DMS153 (cell line): Measurements from ENCODE around the gene ATRIP.

Source experiments
- DNase-seq: peaks from one replicate; lab custom pipeline; 2025; lab: John Stamatoyannopoulos, UW

ATRIP gene

GRCh38 chr3:48423883-48424695, 22.4 kb upstream of the ATRIP start:
- DNase-seq, result no peak

DNA sequence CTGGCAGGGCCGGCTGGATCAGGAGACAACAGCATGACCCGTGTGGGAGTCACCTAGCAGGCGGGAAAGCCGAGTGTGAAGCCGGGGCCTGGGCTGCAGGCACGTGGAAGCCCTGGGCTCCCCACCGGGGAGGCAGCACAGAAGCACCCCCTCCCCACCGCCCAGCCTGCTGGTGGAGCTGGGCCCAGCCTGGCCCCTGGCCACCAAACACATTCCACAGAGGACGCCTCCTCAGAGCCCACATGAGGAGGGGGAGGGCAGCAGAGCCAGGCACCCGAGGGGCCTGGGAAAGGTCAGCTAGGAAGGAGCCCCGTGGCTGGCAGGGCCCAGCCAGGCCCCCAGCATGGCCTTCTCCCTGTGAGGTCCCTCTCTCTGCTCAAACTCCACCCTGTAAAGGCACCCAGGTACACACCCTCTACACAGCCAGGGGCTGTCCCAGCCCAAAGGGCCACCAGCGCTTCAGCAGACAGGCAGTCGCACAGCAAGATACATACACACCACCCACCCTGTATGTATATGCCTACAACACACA, 21.2 kb upstream of the ATRIP start:
- no peak for DNase-seq

DNA sequence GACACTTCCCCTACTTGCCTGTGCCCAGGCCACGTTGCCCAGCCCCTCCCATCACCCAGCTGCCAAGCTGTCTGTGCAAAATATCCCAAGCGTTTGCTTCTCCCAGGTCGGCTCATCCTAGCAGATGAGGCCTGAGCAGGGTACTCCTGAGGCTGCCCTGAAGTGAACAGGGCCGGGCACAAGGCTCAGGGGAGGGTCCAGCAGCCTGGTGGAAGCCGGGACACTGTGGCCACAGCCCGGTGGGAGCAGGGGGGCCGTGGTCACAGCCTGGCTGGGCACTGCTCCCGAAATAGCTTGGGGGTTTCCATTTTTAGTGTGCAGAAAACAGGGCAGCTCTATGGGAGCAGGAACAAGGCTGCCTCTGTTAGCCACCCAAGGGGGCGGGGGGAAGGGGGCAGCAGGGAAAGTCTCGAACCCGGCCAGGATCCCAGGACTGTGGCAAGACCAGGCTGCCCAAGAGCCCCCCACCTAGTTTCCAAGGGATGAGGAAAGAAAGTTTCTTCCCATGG, 20.1 kb upstream of the ATRIP start:
- no peak for DNase-seq

DNA sequence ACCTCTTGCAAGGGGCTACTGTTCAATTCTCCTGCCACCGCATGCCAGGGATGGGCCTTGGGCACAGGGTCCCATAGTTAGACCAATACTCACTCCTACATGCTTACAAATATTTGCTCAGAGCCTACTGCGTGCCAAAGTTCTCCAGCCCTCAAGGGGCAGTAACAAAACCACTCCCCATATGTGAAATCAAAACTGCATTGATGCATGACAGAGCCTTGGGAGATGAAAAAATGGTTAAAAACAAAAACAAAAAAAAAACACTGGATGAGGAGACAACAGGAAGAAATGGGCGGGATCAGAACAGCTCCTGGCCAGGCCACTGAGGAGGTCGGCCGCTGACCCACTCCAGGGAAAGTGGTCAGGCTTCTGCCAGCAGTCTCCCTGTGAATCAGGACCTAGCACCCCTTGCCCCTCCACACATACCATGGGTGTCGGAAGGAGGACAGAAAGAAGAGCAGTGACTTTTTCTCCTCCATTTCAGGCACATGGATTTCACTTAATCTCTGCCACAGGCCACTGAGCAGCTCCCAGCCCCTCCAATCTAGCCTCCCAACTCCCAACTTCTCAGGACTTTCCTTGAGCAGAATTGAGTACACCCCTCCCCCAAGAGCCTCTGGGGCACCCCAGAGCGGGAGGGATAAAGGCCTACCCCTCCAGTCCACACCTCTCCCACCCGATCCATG, 19.4 kb upstream of the ATRIP start:
- DNase-seq, result no peak

DNA sequence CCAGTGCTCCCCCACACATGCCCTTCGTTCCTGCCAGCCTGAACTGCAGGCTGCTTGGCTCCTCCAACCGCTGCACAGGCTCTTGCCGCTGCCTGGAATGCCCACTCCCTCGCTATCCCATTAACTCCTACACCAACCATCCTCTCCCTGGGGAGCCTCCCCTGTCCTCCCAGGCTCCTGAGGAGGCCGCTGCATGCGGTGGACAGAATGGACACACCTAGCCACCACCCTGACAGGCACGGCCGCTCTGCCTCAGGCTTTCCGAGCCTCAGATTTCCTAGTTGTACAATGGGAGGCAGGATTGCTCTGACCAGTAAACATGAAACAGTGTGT, 18.9 kb upstream of the ATRIP start:
- DNase-seq, result no peak

GRCh38 chr3:48428088-48428571, 18.4 kb upstream of the ATRIP start:
- no peak for DNase-seq

GRCh38 chr3:48428572-48429316, 17.8 kb upstream of the ATRIP start:
- no peak for DNase-seq

GRCh38 chr3:48429317-48429959, 17.1 kb upstream of the ATRIP start:
- DNase-seq, result peak; percentile 30

- peak; percentile 51 for DNase-seq
Measured at GRCh38 chr3:48429960-48430707, 16.4 kb upstream of the ATRIP start, which contains the start of gene PLXNB1. Gene PLXNB1, minus strand, starts transcription at chr3:48430086. Its CDS starts 5,475 bp downstream, at chr3:48424611.

- DNase-seq, result no peak
Measured at GRCh38 chr3:48430708-48431101, 15.8 kb upstream of the ATRIP start.

DNA sequence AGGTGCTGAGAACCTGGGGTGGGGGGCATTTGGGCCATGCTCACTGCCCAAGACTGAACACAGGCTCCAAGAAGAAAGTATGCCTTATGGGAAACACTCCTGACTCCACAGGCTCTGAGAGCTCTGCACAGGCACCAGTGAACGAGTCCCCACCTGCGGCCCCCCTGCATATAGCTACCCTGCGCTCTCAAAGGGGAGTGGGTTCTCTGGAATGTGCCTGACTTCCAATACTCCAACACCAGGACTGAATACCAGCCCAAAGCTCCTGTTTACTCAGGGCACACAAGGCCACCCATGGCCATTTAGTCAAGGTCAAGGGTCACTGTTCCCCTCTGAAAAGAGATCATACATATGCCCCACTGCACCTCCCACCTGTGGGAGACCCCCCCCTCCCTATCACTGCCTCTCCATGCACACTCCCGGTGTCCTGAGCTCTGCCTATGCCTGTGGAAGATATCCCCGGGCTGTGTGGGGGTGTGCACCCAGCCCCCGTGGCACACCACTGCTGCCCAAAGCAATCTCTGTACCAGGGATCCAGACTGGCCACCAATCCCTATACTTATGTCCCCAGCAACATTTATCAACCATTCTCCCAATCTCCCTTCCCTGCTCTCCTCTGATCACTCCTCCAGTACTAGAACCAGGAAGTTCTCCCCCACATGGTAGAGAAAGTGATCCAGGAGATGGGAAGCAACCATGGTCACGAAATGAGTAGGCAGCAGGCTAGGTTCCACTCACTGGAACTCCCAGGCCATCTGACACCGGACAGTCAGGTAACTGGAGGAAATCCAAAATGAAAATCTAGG, 15.1 kb upstream of the ATRIP start:
- DNase-seq, result no peak

DNA sequence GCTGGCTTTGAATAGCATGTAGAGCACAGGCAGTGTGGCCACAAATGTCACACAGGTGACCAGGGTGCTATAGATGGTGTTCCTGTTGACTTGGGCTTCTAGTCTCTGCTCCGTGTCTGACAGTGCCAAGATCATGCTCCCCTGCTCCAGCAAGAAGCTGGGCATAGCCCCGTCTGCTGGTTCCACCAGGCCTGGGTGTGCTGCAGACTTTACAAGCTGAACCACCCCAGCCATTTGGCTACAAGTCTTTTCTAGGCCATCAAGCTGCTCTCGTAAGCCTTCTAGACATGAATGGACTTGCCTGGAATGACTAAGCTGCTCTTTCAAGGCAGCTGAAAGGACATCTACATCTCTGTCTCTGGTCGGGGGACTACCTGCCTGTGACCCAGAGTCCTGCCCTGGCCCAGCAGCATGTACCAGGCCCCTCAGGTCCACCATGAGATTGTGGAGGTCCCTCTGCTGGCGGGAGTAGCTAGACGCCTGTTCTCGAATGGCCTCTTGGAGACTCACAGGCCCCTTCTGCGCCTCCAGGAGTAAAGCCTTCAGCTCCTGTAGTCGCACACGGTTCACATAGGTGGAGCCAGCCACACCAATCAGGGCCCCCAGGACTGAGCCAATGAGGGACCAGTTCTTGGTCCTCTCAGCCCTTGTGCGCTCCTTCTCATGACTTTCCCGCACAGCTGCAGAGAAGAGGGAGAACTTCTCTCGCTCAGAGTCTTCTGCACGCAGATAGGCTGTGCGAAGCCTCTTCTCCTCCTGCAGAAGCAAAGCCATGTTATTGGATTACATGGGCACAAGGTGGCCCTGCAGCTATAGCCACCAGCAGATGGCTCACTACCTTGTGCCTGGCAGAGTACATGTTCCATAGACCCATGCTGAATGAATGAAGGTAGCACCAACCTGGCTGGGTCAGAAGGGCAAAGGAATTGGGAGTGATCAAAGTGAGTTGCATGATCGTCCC, 13.8 kb upstream of the ATRIP start:
- DNase-seq, result no peak

- DNase-seq, result no peak
Measured at GRCh38 chr3:48433472-48434118, 12.9 kb upstream of the ATRIP start.

- no peak for DNase-seq
Measured at GRCh38 chr3:48434591-48435222, 11.8 kb upstream of the ATRIP start.

DNA sequence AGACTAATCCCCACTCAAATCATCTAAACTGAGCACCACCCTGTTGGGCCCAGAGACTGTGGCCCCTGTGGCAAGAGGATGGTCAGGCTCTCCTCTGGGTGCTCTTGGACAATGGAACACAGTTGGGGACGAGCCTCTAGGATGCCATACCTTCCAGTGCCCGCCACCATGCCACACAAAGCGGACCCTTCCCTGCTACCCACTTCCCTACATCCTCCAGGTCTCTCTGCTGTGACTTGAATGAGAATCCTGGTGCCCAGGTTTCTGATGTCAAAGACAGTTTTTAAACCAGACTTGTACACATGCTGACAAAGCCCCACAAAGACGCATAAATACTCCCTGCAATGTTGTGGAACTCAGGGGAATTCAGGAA, 11.3 kb upstream of the ATRIP start:
- no peak for DNase-seq

DNA sequence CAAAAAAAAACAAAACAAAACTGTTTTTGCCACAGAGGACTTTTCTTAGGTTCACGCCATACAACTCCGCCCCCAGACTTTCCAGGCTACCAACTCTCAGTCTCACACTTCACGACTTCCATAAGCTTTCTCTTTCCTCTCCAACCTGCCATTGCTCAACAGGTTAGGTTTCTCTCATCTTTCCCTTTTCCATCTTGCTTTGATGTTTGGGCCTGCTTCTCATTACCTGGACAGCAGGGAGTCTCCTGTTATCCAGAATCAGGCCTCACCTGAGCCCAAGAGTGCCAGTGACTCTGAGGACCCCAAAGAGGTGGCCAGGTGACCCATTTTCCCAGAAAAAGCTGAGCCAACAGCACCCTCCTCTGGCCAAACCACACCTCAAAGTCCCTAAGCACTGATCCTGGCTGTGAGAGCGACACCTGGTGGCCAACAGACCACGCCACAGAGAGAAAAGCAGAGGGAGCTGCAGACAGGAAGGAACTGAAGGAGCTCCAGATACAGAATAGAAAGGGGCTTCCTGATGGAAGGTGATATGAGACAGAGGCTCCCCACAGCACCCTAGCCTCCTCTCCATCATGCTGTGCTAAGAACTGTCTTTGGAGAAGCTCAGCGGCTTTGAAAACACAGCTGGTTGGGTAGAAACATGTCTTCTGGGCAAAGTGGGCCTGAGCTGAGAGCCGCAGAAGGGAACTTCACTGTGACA, 10.6 kb upstream of the ATRIP start:
- DNase-seq, result peak; percentile 55

DNA sequence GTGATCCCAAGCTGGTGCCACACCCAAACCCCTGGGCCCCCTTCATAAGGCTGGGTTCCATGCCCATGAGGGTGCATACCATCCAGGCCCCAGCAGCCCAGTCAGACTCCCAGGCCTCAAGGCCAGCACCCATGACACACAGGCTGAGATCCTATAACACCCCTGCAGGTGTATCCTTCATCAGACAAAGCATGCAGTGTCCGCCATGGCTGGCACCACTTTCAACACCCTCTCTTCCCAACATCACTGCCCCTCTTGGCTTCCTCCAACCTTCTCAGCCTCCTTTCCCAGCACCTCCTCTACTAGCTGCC, 10.1 kb upstream of the ATRIP start:
- no peak for DNase-seq

DNA sequence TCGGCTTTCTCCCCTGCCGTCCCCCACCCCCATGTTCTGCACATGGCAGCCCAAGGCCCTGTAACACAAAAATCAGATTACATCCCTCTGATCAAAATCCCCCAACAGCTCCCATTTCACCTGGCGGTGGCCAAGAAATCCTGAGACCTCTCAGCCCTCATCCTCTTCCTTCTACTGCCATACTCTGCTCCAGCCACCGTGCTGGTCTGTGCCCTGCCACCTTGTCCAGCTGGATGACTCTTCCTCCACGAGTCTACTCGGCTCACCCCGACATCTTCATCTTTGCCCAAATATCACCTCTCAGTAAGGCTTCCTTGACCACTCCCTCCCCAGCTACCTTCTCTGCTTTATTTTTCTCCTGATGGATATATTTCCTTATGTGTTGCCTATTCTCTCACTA, 9.7 kb upstream of the ATRIP start:
- no peak for DNase-seq
